Measurements from ENCODE around the gene PFAS.

PFAS gene

DNA sequence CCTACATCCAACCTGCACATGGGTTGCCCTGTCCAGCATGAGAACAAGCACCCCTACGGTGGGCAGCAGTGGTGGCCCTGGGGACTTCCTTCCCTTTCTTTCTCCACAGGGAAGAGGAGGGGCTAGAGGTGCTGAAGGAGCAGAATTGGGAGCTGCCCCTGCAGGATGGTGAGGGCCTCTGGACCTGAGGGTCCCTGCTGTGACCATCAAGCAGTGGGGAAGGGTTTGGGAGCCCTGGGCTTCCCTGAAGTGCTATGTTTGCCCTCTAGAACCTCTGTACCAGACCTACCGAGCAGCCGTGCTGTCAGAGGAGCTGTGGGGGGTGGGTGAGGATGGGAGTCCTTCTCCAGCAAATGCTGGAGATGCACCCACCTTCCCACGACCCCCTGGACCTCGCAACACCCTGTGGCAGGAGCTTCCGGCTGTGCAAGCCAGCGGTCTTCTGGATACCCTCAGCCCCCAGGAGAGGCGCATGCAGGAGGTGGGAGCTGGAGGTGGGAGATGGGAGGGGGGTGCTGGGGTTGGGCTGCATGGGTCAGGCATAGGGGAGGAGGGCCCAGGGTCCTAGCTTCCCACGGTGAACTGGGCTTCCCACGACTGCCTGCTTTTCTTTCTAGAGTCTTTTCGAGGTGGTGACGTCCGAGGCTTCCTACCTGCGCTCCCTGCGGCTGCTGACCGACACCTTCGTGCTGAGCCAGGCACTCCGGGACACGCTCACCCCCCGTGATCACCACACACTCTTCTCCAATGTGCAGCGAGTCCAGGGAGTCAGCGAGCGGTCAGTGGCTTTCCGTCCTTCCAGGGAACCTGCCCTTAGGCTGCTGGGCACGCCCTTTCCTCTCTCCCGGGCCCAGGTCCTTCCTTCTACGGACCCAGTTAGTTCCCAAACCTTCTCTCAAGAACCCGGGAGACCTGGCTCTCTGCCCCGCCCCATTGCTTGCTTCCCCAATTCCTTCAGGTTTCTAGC lies 66.0 kb downstream of the PFAS start:
- Histone ChIP-seq H3K4me2 (no peak overlapping the region), H4K20me1 (0 out of 22 replicates have a peak, but pooled peaks cover 0 to 3% (median 0%) of the 10 kb centered on the region in 11 experiments), H3K9ac (no peak overlapping the region), H3K27me3 (no peaks in the 10 kb centered on the region; a peak in 1 of 22 replicates), H3K4me3 (no peak overlapping the region), H3K36me3 (no peaks in the 10 kb centered on the region), H3K4me1 (peaks cover 0 to 20% (median 14%) of the 10 kb centered on the region in 10 experiments; a peak in 16 of 20 replicates), H3K27ac (no peak overlapping the region), H3K9me3 (replicated peaks in 1 of 11) (no peaks in the 10 kb centered on the region)
- no peak for TF ChIP-seq Cebpa-rat (IDR thresholded peaks at IDR 0.05)

DNA sequence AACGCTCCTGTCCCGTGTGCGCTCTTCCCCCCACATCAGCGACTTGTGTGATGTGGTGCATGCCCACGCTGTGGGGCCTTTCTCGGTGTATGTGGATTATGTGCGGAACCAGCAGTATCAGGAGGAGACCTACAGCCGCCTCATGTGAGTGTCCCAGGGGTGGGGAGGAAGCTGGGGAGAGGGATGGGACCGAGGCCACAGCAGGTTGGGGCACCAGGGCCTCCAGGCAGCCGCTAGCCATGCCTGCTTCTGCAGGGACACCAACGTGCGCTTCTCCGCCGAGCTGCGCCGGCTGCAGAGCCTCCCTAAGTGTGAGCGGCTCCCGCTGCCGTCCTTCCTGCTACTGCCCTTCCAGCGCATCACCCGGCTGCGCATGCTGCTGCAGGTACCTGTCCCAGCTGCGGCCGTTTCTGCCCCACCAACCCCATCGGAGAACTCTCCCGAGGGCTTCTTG lies 66.7 kb downstream of the PFAS start:
- no peak overlapping the region for H3K9ac ChIP-seq
- H3K9me3 ChIP-seq (replicated peaks in 1 of 11) = no peaks in the 10 kb centered on the region
- no peaks in the 10 kb centered on the region for H3K36me3 ChIP-seq
- no peak overlapping the region for H3K27ac ChIP-seq
- no peaks in the 10 kb centered on the region; a peak in 1 of 22 replicates for H3K27me3 ChIP-seq
- H3K4me1 ChIP-seq = peaks cover 0 to 12% (median 7%) of the 10 kb centered on the region in 10 experiments; a peak in 16 of 20 replicates
- TF ChIP-seq Cebpa-rat (IDR thresholded peaks at IDR 0.05) = no peak
- peak overlapping the region in 5 of 11 experiments; percentile 8 to 43 (median 18); a peak in 8 of 22 replicates for H3K4me2 ChIP-seq
- 0 out of 22 replicates have a peak, but pooled peaks cover 0 to 3% (median 0%) of the 10 kb centered on the region in 11 experiments for H4K20me1 ChIP-seq
- H3K4me3 ChIP-seq = no peak overlapping the region

GRCh38 chr17:8318010-8318935 lies 69.2 kb downstream of the PFAS start:
- H3K4me2 ChIP-seq = no peak overlapping the region
- TF ChIP-seq Cebpa-rat (IDR thresholded peaks at IDR 0.05) = no peak

More at GRCh38 chr17:8318010-8318935, 69.2 kb downstream of the PFAS start:
- Histone ChIP-seq H3K4me1 (peaks cover 0 to 9% (median 0%) of the 10 kb centered on the region in 10 experiments; a peak in 6 of 20 replicates), H3K9ac (0 out of 22 replicates have a peak overlapping the region, but pooled peaks of 1 of the 11 experiments have one; percentile 5), H3K36me3 (no peaks in the 10 kb centered on the region), H3K9me3 (replicated peaks in 1 of 11) (no peaks in the 10 kb centered on the region), H3K27ac (no peak overlapping the region), H3K4me3 (no peak overlapping the region), H4K20me1 (0 out of 22 replicates have a peak, but pooled peaks cover 0 to 3% (median 0%) of the 10 kb centered on the region in 11 experiments), H3K27me3 (no peaks in the 10 kb centered on the region; a peak in 1 of 22 replicates)

Data from BLaER1 treated with 17β-estradiol and CSF1 and Interleukin-3, amounts not matched to agents 10 nM and 100 nM (cell line).